Measurements from ENCODE around the gene BGN.

DNA sequence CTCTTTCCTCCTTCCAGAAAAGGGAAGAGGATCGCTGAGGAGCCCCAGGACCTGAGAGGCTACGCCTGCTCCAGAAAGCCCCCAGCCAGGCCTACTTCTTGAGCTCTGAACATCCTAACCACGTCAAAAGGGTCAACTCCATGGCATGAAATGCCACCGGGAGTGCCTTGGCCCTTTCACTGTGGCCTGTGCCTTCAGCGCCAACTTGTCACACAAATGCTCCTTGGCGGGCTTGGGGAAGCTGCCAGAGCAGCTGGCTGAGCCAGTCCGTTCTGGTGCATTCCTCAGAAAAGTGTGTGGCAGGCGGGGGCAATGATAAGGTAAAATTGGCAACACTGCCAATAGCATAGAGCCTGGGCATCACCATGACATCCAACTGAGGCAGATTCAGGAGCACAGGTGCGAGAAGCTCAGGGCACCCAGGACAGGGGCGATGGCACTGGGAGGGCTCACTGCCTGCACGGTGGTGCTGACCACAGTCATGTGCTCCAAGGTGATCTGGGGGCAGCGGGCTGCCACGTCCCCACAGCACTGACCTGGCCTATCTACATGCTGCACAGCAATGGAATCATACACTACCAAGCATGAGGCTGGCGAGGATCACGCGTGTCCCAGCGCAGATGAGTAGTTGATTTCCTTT, 36.8 kb upstream of the BGN start:
- TF ChIP-seq POLR2A (IDR thresholded peaks at IDR 0.05; ENCODE audit: low read length) = no peak
- no peak for TF ChIP-seq GATA1 (IDR thresholded peaks at IDR 0.05; ENCODE audit: low read depth, low read length)

Data from erythroblast (primary cell).